ENCODE data around the gene REG4.

REG4 gene

DNA sequence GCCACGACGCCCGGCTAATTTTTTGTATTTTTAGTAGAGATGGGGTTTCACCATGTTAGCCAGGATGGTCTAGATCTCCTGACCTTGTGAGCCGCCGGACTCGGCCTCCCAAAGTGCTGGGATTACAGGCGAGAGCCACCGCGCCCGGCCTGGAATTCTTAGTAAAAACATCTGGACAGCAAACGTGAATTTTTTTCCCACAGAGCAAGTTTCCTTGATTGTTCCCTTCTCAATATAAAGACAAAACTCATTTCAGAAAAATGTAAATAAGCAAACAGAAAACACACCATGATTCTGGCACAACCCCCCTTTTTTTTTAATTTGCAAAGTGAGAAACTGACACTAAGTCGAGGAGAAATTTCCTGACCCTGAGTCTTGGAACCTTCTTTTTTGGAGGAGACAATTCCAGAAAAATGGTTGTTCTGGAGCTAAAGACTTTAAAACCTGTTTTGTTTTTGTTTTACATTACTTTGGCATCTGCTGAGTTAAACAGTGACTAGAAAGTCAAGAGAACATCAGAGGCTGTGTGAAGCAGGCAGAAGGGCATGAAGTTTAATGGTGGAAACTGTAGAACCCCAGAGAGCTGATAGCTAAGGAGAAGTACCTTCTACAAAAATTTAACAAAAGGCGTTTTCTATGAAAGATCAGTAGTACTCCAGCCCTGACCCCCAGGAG, 32.2 kb downstream of the REG4 start:
- no peak for DNase-seq

DNA sequence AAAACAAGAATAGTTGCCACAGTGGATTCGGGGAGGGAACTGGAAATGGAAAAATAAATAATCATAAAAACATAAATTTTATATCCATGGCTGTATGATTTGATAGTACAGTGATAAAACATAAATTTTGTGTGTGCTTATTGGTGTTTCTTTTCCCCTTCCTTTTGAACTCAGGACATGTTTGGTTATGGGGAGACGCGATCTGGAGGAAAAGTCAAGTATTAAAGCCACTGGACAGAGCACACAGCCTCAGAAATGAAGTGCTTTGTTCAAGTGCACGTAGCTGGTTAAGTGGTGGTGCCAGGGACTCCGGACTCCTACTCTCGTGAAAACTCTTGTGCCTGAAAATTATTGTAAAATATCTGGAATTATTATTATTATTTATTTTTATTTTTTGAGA, 32.9 kb downstream of the REG4 start:
- no peak for DNase-seq

- DNase-seq: no peak
These were observed 36.3 kb downstream of the REG4 start for GRCh38 chr1:119774746-119775490.

DNA sequence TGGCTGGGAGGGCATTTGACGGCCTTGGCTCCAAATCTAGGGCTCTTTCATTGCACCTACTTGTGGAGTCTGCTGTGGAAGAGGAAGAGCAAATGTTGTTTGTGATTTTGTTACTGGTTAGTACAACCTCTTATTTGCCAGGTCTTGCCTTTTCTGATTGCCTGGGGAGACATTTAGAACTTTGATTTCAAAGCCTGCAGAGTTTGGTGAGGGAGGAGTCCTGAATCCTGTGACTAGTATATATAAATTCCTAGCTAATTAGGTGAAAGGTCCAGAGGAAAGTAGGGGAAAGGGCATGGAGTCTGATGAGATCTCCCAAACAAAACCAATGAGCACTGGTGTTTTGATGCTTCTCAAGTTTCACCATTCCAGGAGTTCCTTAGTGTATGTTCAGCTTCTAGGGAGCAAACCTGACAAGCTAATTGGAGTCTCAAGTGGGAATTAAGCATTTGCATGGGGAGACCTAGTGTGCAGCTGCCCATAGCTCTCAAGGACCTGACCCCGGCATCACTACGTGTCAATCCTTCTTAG, 37.5 kb downstream of the REG4 start:
- no peak for DNase-seq

DNA sequence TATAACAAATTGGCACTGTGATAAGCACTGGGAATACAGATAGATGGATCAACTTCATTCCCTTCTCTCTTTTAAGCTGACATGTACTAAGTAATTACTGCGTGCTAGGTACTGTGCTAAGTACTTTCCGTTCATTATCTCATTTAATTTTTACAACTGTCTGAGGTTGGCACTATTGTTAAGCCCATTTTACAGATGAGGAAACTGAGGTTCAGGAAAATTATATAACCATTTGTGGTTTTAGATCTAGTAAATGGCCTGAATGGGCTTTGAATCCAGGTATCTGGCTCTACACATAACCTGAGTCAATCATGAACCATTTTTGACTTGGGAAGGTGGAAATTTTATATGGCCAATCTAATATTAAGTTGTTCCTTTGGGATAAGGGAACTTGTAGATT, 39.0 kb downstream of the REG4 start:
- DNase-seq: no peak

DNA sequence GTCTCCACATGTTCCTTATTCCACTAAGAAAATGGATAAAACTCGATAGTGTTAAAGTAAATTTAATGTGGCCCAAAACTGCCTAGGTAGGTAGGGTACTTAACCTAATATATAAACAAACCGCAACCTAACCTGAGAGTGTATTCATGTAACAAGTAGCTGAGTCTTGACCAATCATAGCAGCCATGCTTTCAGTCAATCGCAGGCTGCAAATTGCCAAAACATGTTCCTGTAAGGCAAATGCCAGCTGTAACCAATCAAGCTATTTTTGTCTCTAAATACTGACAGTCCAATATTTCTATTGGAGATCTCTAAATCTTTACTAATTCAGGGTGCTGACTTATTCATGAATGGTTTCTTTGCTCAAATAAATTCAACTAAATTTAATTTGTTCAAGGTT, 39.5 kb downstream of the REG4 start:
- DNase-seq: no peak

GRCh38 chr1:119771016-119771415, 40.2 kb downstream of the REG4 start:
- no peak for DNase-seq

DNA sequence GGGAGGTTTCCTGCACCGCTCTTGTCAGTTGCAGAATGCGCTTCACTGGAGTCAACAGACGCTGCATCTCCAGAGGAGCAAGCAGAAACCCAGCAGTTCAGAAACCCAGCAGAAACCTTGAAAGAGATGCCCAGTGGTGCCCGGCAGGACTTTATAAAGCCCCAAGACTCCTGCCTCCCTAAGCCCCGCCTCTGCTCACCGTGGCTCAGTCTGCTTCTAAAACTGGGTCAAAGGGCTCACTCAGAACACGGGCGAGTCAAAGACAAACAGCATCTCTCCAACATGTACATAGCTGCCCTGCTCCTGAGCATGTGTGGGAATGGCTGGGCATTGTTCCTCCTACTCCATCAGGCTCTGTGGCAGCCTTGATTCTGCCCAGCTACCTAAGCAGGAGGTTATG, 42.5 kb downstream of the REG4 start, which contains the start of gene HMGCS2:
Gene HMGCS2 (minus strand): TSS at position 128 of the 400 bp plus-strand sequence. CDS start 61 bp downstream, at position 67.
- no peak for DNase-seq

GRCh38 chr1:119767486-119767885, 43.8 kb downstream of the REG4 start:
- no peak for DNase-seq

DNA sequence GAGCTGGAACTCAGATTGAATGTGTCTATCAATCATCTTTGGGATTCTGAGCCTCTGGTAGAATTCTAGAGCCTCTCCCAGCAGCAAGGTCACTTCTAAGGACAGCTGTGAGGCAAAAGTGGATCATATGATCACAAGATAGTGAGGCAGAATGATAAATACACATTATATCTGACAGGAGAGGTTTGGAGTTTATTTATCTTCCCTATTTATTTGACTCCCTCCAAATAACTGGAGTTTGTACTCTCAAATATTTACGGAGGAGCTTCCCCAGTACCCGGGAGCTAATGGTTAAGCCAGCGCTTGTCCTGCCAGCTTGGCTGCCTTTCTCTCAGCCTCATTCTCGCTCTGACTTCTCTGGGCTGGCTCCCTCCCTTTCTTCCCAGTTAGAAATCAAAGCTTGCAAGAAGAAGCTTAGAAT, 44.9 kb downstream of the REG4 start:
- no peak for DNase-seq

DNA sequence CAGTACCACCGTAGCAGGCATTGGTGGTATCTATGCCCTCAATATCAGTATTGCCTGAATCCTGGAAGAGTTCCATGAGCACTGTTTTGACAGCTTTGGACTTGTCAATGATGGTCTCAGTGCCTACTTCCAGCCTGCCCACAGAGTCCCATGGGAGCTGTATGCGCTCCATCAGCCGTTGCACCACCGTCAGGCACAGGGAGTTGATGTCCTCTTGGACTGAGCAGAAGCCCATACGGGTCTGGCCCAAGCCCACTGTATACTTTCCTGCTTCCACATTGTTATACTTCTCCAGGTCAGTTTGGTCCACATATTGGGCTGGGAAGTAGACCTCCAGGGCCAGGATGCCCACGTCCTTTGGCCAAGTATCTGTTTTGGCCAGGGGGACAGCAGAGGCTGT, 47.0 kb downstream of the REG4 start:
- no peak for DNase-seq

DNA sequence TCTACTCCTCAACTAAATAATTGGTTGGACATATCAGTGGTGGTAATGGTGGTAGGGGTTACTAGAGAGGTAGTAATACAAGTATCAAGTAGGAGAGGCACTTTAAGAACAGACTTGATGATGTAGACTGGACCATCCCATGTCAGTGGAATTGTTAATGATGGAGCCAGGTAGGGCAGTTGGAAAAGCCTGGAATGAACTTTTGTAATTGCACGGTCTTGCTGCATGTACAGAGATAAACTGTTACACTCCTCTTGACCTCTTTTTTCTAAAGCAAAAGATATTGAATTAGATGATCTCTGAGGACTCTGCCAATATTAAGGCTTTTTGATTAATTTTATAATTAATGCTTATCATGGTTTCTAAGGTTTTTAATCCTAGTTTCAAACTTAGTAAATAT, 48.3 kb downstream of the REG4 start:
- DNase-seq: no peak

GRCh38 chr1:119762409-119762808, 48.9 kb downstream of the REG4 start:
- DNase-seq: no peak

- DNase-seq: no peak
These were observed 52.7 kb downstream of the REG4 start for GRCh38 chr1:119758584-119758983.

GRCh38 chr1:119752592-119752991, 58.7 kb downstream of the REG4 start:
- no peak for DNase-seq

DNA sequence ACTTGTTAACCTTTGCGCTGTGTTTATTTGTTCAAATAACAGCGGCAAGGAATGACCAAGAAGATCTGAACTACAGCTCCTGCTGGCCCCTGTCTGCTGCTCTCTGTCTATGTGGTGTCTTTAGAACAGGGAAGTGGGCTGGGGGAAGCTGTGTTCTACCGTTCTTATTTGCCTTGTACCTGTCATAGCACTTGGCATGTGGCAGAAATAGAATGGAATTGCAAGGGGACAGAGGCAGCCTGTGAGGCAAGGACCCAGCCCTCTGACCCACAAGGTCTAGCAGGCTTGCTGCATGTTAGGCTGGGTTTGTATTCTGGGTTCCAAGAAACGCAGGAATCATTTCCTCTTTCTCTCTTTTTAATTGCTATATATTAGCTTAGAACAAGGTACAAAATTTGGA, 63.2 kb downstream of the REG4 start:
- DNase-seq: no peak

DNA sequence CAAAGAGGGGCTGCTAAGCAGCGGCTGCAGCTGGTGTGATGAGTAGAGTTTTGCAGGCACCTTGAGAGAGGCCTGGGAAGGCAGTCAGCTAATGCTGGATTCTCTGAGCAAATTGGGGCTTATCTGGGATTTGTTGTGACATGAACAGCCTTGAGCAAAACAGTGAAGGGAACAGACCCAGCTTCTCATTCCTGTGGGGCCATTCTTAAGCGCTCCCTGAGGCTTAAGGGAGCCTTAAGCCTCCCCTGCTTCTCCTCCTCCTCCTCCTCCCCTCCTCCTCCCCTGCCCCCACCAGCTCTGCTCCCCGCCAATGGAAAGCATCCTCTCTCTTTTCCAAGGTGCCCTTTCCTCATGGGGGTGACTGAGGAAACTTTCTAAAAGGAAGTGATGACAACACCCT, 63.8 kb downstream of the REG4 start:
- no peak for DNase-seq

- no peak for DNase-seq
These were observed 66.2 kb downstream of the REG4 start for GRCh38 chr1:119745034-119745433.

DNA sequence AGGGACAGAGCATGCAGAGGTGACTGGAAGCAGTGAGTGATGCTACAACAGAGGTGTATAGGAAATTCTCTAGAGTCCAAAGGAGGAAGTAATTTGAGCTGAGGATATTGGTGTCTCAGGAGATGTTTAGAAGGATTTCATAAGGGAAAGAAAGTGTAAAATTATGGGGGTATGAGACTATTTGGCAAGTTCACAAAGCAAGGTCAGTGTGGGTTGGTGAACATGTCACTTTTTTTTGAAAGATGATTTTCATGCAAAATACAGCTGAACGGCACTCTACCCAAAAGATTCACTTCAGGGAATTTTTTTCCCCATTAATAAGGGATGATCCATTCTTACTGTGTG, 66.7 kb downstream of the REG4 start:
- no peak for DNase-seq

All from CD4-positive, alpha-beta T cell treated with Interleukin-10 for 1 hour (primary cell).